Germinal center (tissue), 1 donor: ENCODE measurements around the gene SH3GL1.

Experiments
- DNase-seq: peaks from one replicate; pipeline ENCODE4 v3.0.0; 2012; ENCODE audit warnings: mixed read lengths, low spot score

SH3GL1 gene

DNA sequence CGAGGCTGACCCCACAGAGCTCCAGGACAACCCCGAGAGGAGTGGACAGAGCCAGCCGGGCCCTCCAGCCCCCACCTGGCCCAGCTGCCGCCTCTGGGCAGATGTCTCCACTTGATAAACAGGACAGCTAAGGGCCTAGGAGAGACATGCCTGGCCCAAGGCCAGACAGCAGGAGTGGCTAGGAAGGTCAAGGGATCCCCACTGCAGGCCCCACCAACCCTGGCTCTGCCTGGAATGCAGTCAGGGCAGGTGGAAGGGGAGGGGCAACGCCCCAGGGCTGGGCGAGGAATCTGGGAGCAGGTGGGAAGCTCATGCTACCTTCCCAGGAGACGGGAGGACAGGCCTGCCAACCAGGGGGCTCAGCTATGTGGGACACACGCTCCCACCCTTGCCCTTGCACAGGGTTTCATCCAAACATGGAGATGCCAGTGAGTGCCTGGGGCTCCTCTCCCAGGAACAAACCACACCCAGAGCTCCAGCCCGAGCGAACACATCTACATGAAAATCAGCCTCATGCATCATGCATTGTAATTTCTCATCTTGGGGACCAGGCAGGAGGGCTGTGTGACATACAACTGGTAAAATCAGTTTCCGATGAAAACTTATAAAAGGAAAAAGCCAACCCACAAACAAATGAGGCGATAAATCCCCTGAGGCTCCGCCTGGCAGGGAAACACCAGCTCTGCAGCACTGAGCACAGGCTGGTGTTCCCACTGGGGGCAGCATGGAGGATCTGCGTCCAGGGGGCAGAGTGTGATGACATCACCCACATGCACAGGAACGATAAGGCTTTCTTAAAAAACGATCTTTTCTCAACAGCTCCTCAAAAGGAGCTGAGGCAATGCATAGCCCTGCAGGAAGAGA lies 25.0 kb downstream of the SH3GL1 start:
- DNase-seq, result peak; percentile 67

- DNase-seq, result no peak
Measured at GRCh38 chr19:4374498-4375163, 25.7 kb downstream of the SH3GL1 start.

GRCh38 chr19:4373601-4374497 lies 26.5 kb downstream of the SH3GL1 start:
- no peak for DNase-seq

DNA sequence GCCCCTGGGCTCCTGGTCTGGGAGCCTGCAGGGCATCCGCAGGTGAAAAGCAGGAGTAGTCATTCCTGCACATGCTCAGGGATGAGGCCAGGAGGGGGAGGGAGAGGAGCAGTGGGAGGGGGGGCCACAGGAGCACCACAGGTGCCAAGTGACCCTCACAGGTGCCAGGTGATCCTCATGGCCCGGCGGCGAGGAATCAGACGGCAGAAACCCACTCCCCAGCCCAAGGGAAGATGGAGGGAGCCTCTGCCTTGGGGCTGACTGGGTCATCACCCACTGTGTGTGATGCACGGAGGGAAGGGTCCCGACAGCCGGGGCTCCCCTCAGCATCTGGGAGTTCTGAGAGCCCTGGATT lies 27.4 kb downstream of the SH3GL1 start:
- DNase-seq, result no peak

- DNase-seq, result no peak
Measured at GRCh38 chr19:4372165-4373012, 28.0 kb downstream of the SH3GL1 start.

DNA sequence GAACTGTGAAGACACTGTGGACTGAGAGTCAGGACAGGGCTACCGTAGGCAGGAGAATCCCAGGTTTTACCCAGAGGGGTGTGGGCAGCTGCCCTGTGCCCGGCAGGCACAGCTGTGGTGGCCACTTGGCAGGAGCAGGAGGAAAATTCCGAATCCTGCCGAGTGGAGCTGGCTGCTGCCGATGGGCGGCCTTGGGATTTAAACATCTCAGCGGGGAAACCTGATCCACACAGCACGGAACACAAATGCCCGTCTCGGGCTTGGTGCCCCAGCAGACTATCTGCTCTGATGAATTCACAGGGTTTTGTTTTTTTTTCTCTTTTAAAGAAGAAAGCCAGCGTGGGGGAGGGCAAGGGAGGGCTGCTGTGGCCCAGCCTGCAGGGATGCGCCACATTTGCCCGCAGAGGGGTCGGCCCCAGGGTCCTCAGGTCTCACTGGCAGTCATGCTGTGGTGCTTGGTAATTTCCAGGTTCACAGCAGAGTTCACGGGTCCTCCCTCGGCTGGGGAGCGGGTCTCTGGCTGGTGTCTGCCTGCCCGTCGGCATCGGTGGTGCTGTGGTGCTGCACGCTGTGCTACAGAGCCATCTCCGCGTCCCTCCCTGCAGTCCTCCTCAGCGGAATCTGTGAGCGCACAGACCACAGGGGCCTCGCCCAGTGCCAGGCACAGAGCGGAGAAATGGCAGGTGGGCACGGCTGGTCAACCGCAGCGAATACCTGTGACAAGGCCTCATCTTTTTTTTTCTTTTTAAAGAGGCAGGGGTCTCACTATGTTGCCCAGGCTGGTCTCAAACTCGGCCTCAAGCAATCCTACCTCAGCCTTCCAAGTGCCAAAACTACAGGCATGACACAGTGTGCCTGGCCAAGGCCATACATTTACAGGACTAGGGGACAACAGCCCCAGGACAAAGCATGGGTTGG lies 28.8 kb downstream of the SH3GL1 start:
- no peak for DNase-seq

DNA sequence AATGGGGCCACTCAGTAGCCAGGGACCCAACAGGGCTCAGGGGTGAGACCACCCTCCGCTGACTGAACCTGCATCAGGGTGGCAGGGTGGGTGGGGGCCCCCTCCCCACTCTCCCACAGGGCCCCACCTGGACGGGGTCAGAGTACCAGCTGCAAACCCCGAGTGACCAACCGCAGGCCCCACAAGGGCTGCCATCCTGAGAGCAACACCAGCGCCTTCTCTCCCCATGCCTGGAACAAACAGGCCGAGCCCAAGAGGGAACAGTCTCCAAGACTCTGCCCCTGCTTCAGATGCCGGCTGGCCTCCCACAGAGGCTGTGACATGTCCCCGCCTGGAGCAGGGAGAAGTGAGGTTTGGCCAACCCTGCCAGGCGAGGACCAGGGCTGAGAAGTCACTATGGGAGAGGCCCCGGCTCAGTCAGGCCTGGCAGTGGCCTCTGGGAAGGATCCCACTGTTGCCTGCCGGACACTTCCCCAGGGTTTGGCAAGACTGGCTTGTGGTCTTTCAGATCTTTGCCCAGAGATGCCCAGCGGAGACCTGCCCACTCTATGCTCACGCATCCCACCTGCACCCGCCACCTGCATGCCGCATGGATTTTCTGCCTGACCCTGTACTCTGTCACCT lies 29.8 kb downstream of the SH3GL1 start:
- DNase-seq, result no peak

DNA sequence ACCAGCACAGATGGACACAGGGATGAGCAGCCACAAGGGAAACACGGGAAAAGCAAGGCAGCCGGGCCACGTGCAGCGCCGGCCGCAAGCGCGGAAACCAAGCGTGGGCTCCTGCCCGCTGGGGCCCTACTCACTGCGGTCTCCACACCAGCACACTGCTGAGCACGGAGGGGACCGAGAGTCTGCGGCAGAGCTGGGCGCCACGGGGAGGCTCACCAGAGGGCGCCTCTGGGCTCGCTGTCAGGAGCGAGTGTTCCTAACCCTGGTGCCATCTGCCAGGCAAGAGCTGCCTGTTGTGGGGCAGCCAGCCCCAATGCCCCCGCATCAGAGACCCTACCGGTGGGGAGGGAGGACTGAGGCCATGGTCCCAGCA lies 30.5 kb downstream of the SH3GL1 start:
- peak; percentile 61 for DNase-seq

DNA sequence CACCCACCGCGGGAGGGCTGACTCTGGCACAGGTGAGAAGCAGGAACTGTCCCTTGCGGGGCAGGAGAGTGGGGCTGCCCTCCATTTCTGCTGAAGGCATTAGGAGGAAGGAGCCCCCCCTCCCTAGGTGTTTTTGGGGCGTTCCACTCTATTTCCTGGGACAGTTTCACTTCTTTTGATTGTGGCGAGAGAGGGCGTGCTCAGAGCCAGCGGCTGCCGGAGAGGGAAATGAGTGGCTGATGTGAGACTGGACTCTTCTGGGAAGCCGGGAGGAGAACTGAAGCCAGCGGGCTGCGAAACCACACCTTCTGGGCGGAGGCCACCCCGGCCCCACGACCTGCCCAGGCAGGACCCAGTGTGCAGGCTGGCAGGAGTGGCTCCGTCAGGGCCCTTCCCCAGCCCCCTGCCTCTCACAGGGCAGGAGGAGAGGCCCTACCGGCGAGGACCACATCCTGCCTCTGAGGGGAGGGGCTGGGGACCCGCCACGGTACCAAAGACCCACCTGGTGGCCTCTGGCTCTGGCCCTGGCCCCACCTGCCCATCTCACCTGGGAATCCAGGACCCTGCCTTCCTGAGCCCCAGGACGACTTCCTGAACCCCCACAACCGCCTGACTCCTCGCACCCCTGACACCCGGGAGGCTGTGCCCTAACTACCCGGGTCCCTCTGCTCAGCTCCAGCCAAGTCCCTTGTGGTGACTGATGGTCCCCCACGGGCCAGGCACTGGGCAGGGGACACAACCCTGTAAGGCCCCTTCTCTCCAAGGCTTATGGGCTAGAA lies 31.0 kb downstream of the SH3GL1 start:
- peak; percentile 75 for DNase-seq

GRCh38 chr19:4368128-4368820 lies 32.1 kb downstream of the SH3GL1 start:
- DNase-seq, result peak; percentile 28

DNA sequence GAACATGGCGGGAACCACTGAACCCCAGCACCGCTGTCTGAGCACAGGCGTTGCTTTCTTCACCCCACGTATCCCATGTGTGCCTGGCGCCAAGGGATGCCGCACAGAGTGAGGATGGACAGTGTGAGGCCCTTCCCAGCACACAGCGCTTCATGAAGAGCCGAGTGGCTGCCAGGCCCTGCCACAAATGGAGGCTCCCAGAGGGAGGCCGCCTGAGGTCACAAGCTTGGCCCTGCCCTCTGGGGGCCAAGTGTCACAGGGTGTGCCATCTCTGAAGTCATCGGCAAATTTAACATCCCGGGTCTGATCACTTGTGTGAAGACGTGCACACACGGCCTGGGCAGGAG lies 32.6 kb downstream of the SH3GL1 start:
- DNase-seq, result peak; percentile 31

DNA sequence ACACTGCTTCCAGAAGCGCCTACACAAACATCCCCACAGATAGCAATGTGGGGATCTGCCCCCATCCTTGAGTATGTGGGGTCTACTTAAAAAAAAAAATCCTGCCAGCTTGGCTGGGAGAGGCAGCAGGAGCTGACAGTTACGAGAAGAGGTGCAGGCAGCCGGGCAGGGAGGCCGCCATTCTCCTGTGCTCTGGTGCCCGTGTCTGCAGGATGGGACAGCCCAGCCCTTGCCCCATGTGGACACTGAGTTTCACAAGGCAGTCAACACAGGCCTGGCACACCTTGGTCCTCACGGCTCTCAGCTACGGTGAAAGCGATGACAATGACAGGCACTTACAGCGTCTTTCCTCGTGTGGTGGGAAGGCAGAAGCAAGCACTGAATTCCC lies 33.0 kb downstream of the SH3GL1 start:
- DNase-seq, result no peak

GRCh38 chr19:4366666-4367335 lies 33.5 kb downstream of the SH3GL1 start:
- DNase-seq, result no peak

- no peak for DNase-seq
Measured at GRCh38 chr19:4365791-4366665, 34.3 kb downstream of the SH3GL1 start.

DNA sequence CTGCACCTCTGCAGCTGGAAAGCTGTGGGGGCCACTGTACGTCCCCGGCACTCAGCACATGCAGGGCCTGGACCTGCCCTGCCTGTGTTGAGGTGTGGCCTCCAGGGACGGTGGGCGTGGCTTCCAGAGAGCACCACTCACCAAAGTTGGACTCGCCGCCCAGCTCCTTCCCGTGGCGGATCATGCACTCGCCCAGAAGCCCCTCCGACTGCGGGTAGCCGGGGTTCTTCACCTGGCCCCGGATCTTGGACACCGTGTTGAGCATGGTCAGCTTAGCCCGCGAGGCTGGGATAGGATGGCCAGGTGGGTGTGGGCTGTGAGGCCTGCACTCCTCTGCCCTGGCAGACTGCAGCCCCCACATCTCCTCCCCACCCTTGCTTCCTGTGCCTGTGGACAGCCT lies 35.0 kb downstream of the SH3GL1 start:
- DNase-seq, result no peak

- no peak for DNase-seq
Measured at GRCh38 chr19:4363571-4364304, 36.6 kb downstream of the SH3GL1 start.
